ENCODE data around the gene ELF1.

The ELF1 gene

DNA sequence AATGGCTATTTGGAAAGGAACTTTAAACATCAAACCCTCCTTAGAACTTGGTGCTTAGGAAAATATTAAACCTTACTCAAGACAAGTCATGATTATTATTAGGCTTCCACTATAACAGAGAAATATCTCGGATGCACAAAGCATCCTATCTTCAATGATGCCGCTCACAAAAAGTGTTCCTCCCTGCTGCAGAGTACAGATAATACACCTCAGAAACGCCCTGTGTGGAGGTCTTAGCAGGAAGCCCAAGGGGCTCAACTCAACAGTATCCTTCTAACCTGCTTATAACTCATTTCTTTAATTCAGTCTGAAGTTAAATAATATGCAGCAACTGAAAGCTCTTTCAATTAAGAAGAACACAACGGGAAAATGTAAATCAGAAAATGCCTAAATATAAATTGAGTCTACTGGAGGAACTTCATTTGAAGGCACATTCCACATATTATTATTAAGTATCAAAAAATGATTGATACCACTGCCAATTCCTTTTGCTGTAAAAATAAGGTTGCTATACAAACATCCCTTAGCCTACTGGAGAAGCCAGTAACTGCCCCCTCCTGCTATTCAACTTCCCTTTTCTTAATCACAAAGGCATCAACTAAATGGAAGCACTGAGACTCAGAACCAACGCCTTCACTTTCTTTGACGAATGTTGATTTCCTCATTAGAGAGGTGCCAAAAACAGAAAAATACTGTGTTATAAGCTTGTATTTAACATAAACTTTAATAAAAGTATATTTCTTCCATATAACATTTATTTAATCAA, 12.0 kb downstream of the ELF1 start:
- no peak for DNase-seq (ENCODE audit: low spot score)

DNA sequence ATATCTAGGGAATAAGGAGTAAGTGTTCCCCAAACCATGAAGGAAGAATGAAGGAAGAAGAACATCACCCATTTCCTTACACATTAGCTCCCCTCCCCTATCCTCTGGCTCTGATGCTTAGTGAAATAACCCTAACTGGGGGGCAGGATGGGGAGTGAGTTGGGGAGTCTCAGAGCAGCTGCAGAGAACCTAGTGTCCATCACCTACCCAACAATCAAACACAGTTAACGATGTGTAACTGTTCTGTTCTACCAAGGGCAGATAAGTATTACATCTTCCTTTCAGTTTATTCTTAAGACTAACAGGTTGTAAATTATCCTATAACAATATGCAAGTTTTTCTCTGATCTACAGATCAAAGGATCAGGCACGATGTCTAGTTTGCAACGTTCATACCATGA, 12.8 kb downstream of the ELF1 start:
- DNase-seq (ENCODE audit: low spot score), result no peak

DNA sequence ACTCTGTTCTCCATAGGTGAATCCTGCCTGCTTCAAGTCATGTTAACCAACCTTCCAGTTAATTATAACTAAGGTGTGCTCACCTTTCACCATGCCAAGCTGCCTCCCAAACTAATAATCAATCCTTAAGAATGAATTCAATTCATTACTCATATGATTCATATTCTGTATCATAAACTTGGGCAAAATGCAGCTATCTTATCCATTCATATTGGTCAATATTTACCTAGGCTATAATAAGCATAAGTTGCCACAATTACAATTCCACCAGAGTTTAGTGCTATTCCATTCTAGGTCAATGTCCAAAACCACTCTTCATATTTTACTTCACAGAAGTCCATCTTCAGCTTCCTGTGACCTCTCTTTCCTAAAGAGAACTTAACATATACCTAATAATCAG, 13.4 kb downstream of the ELF1 start:
- no peak for DNase-seq (ENCODE audit: low spot score)

DNA sequence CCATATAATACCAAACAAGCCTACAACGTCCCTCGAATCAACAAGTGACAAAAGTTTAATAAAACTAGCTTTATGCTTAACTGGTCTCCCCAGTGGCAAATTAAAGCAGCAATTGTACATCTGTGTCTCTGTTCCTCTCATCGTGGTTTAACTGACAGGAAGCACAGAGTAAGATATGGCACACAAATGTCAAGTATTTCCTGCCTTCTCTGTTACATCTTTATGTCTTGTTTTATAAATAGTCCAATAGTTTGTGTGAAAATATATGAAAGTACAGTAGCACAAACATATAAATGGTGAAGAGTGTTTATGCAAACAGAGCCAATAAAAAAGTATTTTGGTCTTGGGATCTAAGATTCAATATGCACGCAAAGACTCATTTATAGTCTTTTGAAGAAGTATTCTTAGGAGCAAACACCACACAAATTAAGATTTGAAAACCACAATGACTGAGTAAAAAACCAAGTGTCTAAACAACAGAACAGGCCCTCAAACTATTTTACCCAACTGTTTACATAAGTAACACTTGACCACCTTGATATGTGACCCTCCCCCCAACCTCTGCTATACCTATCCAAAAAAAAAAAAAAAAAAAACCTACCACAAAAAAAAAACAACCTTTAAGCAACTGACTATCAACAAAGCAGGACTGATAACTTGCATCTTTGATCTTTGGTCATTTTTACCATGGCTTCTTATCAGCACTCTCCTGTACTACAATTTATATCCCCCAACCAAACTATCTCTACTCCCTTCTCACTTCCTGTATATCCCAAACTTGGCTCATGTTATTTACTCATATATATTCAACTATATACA, 14.0 kb downstream of the ELF1 start:
- no peak for DNase-seq (ENCODE audit: low spot score)

DNA sequence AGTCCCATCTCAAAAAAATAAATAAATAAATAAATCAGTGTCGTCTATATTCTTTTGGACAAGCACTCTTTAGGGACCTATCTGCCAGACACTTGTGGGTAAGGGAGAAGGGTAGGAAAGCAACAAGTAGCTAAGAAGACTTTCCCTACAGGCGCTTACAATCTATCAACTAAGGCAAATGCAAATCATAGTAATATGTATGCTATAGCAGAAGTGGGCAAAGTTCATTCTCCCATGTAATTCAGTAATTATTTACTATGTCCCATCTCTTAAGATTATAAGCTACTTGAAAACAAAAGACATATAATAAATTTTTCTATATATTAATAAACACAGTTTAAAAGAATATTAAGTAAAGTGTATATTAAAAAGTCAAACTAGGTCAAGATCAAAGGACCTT, 16.5 kb downstream of the ELF1 start:
- no peak for DNase-seq (ENCODE audit: low spot score)

DNA sequence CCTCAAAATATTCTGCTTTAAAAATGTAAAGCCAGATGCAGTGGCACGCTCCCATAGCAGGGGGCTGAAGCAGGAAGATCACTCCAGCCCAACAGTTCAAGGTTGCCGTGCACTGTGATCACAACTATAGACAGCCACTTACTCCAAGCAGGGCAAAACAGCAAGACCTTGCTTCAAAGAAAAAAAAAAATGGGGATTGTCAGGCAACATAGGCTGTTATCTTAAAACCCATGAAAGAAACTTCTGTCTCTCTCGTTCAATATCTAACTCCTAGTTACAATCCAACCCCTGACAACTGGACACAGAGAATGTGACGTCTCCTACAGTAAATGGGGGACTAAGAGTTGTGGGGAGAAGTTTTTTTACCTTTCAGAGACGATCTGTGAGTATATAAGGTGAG, 17.4 kb downstream of the ELF1 start:
- no peak for DNase-seq (ENCODE audit: low spot score)

DNA sequence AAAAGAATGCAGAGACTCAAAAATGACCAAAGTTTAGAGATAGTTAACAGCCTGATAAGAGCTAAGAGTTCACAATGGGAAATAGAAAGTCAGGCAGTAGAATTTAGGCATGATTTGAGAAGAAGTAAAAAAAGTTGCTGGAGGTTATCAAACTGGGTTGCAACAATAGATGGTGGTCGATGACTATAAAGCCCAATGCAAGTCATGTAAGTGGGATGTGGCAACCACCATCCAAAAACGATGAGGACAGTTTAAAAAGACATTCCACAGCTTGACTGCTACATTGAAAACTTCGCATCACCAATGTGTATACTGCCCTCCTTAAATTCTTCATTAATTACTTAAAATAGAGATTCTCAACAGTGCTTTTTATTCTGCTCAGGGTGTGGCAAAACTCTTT, 19.7 kb downstream of the ELF1 start:
- DNase-seq (ENCODE audit: low spot score), result no peak

DNA sequence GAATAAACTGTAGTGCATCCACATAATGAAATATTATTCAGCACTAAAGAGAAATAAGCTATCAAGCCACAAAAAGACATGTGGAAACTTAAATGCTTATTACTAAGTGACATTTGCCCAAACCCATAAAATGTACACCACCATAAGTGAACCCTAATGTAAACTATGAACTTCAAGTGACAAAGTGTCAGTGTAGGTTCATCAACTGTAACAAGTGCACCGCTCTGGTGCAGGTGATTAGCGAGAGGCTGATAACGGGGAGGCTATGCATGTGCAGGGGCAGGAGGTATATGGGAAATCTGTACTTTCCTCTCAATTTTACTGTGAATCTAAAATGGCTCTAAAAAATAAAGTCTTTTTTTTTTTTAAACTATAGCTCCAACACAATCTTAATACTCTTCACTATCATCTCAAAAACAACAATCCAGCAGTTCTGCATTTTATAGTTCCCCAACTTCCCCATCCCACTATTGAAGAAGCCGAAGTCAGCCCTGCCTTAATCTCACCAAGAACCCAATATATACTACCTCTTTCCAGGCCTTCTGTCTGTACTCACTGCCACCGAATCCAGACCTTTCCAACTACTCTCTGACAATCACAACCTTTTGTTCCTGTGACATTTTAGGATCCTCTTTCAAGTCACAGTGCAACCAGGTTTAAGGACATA, 22.6 kb downstream of the ELF1 start:
- DNase-seq (ENCODE audit: low spot score), result no peak

DNA sequence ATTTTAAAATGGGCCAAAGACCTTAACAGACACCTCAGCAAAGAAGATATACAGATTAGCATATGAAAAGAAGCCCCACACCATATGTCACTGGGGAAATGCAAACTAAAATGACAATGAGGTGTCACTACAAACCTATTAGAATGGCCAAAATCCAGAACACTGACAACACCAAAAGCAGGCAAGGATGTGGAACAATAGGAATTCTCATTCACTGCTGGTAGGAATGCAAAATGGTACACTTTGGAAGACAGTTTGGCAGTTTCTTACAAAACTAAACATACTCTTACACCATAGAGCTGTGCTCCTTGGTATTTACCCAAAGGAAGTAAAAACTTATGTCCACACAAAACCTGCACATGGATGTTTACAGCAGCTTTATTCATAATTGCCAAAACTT, 23.1 kb downstream of the ELF1 start:
- DNase-seq (ENCODE audit: low spot score), result no peak

DNA sequence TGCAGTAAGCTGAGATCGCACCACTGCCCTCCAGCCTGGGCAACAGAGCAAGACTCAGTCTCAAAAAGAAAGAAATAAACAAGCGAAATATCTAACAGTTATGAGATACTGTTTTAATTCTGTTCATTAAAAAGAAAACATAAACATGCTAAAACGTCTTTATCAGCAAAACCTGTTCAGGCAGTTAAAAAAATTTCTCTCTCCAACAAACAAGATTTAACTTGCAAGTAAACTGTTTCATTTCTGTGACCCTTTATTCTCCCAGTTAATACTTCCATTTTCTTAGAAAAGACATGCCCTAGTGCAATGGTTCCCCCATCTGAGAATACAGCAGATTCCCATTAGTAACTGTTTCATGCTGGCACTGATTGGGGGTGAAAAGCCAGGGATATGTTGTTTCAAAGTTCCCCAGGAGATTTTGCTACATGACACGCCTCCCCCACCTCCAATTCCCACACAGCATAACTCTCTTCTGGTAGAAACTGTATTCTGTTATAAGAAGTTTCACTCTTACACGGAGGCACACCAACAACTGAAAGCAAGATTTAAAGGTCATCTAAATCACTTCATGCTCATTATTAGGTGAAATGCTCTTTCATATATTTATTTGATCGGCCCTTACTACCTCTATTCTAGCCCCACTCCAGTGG, 24.4 kb downstream of the ELF1 start:
- DNase-seq (ENCODE audit: low spot score), result no peak

DNA sequence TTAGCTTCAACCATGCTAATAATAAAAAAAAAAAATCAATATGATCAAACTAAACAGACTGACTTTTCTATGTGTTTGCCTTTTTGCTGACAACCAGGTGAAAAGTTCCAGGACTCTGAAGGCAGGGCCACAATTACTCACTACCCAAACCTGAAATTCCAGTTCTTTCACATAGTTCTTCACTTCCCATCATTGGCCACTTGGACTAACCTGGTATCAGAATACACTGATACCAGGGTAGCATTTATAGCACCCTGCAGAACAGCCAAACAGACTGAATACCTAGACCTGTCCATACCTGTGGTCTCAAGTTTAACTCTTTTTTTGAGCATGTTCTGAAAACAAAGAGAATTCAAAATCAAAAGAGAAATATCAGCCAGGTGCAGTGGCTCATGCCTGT, 25.1 kb downstream of the ELF1 start:
- DNase-seq (ENCODE audit: low spot score), result no peak

DNA sequence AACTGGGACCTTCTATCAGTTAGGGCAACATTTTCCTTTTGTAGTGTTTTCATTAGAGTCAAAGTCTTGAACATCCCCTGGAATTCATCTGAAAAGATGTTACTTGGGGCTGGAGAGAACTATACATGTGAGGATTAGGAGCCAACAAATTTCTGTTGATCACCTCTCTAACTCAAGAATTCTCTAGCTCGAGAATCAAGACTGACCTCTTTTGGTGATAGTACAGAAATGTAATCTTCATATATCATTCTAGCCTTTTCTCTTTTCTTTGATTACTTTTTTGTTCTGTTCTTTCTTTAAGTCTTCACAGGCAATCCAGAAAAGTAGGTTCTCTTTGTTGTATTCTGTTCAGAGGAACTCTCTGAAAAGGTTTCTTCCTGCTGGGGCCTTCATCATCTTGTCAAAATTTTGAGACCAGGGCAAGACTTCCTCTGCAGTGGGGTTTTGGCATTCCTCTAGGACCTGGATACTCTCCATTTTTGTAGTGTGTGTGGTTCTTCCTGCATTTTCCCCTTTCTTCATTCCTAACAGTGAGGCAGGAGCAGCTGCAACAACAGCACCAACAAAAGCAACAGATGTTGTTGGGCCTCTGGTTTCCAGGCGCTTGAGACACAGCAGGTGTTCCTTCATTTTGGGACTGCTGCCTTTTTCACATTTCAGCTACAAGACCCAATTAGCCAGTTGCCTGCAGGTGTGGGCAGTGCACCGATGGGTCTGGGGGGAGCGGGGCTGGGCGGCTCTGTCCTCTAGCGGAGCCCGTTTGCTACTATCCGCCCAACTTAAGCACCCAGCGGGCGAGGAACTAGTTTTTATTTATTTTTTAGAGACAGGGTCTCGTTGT, 26.2 kb downstream of the ELF1 start:
- peak; percentile 13 for DNase-seq (ENCODE audit: low spot score)

DNA sequence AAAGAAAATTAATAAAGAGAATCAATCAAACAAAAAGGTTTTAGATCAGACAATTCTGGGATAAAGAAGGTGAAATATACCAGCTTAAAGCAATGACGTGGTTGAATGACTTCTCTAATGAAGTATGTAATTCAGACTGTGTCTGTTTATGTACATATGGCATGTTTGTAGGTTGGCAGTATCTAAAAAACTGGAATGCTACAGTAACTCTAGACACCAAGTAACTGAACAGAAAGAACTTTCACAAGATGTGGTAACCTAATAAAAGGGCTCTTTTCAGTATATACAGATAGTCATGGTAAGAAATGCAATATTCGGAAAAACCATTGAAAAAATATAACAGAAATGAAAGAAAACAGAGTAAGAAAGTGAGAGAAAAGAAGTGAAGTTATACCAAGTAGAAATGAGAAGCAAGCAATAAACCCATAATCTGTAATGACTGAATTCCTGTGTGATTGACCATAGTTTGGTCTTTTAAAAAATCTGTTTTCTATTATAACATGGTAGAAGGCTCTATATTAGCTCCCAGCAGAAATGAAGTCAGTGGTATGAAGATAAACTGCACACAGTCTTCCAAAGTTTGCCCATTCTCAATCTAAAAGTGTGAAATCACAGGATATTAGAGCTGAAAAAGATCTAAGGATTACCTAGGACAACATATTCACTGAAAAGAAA, 31.4 kb downstream of the ELF1 start:
- no peak for DNase-seq (ENCODE audit: low spot score)

DNA sequence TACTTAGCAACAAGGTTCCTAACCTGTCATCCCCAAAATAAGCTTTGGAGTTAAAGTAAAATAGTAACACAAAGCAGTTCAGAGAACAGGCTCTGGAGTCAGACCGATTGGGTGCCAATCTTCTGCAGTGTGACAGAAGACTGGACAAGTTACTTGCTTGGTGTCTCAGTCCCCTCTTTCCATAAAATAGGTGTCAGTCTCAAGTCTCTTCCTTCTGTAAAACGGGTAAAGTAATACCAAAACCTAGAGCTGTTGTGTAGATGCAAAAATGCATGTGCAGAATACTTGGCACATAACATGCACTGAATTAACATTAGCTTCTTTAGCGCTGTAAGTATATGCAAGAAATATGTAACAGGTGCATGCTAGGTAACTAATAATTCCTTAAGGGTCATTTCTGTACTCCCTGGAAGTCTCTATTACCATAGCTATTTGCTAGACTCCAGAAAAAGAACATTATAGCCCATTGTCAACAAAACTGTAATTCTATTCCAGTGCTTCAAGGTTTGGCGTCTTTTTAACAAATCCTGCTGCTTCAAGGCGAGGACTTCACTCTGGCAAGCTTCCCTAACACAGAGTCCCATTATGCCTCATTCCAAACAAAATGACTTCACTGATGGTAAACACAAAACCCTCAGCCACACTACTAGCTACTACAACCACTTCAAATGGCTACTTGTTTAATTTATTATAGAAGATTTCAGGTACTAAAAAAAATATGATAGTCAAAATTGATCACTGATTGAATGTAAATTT, 32.8 kb downstream of the ELF1 start:
- no peak for DNase-seq (ENCODE audit: low spot score)

DNA sequence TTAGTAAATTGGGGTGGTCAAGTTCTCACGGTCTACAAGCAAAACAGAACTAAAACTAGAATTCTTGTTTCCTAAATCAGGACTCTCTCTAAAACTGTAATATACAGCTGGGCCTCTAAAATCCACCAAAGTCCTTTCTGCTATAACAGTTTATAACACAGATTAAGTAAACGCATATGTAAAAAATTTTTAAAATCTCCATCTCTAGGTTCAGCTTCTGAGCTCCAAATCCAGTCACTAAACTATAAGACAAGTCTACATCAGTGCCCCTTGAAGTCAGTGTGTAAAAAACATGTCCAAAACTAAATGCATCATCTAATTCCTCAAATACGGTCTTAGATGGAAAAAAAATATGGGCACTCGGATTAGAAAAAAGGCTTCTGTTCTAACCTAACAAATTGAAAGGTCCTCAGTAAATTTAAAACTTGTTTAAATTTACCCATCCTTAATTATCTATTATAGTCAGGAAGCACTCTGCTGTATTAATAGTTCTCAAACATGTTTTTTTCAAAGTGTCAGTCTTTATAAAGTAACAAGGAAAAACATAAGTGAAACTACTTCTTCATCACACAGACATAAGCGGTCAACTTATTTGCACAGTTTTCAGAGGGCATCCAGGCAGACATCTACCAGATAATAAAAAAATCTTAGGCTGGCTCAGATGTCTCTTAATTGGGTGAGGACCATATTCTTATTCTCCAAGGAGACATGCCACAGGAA, 33.6 kb downstream of the ELF1 start:
- no peak for DNase-seq (ENCODE audit: low spot score)

DNA sequence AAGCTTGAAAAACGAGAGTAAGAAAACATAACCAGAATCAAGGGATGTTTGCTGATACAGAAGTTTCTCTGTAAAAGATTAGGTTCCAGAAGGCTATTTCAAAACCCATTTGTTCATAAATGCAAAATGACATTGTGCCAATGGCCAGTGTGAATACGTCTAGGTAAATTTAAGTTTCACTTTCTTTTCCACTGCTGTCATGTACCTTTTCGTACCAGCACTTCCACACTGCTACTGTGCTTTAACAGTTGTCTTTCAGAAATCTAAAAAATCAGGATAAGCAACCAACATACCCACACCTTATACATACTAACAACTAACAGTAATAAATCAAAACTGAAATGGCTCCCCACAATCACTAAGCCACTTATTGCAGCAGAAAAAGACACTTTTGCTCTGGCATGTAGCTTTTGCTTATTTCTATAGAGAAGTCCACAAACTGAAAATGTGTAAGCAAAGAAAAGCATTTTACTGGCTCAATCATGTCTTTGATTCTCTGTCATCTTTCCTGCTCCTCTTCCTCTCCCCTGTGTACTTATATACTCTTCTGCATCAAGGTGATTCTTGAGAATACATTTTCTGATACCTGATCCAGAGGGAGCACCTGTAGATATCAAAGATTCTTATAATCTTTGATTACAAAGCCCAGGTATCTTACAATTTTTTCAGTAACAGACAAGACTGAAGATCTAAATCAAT, 34.3 kb downstream of the ELF1 start:
- no peak for DNase-seq (ENCODE audit: low spot score)

DNA sequence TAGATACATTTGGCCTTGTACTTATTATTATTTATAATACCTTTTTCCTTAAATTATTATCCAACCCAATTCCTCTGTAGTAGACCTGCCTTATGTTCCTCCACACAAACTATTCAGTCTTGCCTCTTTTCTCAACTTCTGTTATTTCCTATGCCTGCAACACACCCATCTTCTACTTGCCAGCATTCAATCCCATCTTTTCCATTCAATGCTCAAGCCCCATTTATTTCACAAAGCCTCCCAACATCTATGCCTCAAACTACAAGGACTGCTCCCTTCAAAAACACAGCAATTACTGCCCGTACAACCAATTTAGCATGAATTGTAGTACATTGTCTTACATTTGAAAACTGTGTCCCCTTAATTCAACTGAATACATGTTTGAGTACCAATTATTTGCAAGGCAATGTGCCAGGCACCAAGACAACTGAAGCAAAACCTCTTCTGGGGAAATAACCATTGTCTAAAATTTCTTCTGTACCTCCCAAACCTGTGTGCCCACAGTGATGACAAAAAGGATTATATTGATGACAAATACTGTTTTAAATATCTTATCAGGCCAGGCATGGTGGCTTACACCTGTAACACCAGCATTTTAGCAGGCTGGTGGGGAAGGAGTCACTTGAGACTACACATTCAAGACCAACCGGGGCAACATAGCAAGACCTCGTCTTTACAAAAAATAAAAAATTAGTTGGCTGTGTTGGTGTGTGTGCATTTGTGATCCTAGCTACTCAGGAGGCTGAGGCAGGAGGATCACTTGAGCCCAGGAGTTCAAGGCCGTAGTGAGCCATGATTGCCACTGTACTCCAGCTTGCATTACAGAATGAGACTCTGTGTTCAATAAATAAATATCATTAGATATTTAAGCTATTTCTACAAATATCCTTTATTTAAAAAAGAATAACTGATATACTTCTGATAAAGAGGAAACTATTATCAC, 35.1 kb downstream of the ELF1 start:
- no peak for DNase-seq (ENCODE audit: low spot score)

DNA sequence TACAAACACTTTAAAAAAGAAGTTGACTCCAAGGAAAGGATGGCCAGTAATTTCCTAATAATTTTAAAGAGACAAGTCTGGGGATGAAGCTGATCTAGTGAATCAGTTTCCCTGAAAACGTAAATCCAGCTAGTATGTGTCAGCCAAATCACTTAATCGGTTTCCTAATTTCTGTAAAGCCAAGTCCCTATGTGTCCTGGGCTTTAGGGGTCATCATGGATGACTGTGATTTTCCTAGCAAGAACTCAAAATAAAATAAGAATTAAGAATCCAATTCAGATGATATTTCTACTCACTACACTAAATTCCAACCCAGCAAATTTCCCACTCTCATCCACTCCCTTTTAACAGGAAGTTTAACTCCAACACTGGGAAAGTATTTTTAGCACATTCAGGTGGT, 35.9 kb downstream of the ELF1 start:
- no peak for DNase-seq (ENCODE audit: low spot score)

All from cerebellar cortex (tissue), 1 donor.